Measurements from ENCODE around the gene GCN1.
"Not testable (repeated sequence)": the region's sequence is repeated elsewhere in the genome, so short reads cannot be mapped to it uniquely, and the experiment has no call there.

Gene GCN1, protein sequence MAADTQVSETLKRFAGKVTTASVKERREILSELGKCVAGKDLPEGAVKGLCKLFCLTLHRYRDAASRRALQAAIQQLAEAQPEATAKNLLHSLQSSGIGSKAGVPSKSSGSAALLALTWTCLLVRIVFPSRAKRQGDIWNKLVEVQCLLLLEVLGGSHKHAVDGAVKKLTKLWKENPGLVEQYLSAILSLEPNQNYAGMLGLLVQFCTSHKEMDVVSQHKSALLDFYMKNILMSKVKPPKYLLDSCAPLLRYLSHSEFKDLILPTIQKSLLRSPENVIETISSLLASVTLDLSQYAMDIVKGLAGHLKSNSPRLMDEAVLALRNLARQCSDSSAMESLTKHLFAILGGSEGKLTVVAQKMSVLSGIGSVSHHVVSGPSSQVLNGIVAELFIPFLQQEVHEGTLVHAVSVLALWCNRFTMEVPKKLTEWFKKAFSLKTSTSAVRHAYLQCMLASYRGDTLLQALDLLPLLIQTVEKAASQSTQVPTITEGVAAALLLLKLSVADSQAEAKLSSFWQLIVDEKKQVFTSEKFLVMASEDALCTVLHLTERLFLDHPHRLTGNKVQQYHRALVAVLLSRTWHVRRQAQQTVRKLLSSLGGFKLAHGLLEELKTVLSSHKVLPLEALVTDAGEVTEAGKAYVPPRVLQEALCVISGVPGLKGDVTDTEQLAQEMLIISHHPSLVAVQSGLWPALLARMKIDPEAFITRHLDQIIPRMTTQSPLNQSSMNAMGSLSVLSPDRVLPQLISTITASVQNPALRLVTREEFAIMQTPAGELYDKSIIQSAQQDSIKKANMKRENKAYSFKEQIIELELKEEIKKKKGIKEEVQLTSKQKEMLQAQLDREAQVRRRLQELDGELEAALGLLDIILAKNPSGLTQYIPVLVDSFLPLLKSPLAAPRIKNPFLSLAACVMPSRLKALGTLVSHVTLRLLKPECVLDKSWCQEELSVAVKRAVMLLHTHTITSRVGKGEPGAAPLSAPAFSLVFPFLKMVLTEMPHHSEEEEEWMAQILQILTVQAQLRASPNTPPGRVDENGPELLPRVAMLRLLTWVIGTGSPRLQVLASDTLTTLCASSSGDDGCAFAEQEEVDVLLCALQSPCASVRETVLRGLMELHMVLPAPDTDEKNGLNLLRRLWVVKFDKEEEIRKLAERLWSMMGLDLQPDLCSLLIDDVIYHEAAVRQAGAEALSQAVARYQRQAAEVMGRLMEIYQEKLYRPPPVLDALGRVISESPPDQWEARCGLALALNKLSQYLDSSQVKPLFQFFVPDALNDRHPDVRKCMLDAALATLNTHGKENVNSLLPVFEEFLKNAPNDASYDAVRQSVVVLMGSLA (N-terminal part only)

DNA sequence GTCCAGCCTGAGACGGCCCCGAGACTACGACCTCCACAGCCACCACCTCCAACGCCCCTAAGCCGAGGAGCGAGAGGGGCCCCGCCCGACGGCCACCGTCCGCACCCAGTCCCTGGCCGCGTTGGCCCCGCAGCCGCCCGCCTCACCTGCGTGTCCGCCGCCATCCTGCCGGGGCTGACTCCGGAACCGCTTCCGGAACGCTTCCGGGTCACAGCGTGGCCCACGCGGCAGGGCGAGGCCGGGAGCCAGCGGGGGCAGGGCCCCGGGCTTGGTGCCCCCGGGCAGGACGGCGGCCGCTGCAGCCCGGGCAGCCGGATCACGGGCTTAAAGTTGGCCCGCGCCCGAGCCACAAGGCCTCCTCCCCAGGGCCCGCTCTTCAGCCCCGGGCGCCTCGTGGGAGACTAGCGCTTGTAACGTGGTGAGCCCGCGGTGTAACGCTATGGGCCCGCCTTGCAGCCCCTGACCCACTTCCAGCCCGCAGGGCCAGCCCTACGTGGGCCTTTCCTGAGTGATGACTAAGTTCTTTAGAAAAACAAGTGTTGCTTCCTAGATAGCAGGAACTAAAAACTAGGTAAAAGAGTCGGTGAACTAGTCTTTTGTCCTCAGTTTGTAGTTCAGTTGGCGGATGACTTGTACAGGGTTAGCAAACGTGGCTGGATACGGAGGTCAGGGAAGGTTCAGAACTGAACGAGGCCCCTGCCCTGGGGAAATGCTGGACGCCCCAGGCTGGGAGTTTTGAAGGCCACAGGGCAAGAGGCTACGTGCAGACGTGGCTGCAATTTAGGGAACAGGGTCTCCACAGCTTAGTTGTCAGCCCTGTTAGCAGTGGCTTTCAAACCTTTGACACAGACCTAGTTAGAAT is at the start of gene GCN1:
Gene GCN1 (minus strand): TSS at position 182 of the 862 bp plus-strand sequence. CDS start 18 bp downstream, at position 164.
- DNase-seq (ENCODE audit: low read depth, low spot score): peak; percentile 90

DNA sequence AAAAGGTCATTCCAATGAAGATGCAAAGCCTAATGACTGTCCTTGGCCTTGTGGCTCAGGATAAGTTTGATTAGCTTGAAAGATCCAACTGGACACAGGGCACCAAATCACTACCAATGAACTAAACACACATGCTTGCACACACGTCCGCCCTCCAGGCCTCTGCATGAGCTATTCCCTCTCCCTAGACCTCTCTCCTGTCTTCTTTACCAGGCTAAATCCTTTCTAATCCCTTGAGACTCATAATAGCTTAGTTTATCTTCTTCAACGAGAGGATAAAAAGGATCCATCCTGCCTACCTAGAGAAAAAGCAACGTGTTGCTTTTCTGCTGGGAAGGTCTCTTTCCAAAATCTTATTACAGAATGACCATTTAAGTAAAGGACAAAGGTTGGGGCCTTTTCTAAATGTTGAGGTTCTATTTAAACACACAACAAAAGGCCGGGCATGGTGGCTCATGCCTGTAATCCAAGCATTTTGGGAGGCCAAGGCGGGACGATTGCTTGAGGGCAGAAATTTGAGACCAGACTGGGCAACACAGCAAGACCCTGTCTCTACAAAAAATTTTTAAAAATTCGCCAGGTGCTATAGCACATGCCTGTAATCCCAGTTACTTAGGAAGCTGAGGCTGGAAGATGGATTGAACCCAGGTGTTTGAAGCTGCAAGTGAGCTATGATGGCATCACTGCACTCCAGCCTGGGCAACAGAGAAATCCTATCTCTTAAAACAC is 48.6 kb upstream of the GCN1 start:
- no peak for DNase-seq (ENCODE audit: low read depth, low spot score)

DNA sequence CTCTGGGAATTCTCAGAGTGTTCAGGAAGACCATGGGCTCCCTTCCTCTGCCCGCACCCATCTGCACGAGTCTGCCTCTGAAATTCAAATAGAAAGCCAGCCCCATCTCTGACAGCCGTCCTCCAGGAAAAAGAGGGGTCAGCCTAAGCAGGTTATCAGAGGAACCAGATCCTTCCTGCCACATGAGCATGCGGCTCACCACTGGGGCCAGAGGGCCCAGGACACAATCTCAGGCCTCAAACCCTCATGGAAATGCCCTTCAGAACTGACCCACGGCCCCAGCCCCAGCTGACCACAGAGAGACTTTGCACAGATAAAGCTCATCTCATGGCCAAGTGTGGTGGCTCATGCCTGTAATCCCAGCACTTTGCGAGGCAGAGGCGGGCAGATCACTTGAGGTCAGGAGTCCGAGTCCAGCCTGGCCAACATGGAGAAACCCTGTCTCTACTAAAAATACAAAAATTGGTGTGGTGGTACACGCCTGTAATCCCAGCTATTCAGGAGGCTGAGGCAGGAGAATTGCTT is 47.8 kb upstream of the GCN1 start:
- DNase-seq (ENCODE audit: low read depth, low spot score): no peak

DNA sequence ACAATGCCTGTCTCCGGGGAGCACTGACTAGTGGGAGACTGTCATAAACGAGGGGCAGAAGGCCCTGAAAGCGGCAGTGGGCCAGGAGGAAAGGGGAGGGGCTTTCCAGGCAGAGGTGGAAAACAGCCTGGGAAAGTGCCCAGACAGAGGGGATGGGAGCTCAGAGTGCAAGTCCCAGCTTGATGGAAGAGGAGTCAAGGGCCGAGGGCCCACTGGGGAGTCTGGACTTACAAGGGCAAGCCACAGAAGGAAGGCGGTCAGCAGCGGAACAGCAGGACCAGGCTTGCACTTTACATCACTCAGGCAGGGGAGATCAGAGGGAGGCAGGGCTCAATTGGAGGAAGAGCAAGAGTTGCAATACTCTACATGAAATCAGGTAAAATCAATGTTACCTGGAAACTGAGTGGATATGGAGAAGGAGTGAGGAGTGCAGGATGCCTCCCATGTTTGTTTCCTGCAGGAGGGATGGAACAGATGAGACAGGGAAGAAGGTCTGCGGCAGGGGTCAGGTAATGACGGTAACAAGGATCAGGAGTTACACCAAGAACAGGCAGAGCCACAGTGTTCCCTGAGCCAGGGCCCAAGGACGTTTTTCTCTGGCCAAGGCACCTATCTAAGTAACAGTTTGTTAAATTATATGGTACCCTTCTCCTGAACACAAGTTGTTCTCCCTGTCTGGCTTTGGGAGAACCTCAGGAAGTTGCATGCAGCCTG is 47.2 kb upstream of the GCN1 start:
- no peak for DNase-seq (ENCODE audit: low read depth, low spot score)

DNA sequence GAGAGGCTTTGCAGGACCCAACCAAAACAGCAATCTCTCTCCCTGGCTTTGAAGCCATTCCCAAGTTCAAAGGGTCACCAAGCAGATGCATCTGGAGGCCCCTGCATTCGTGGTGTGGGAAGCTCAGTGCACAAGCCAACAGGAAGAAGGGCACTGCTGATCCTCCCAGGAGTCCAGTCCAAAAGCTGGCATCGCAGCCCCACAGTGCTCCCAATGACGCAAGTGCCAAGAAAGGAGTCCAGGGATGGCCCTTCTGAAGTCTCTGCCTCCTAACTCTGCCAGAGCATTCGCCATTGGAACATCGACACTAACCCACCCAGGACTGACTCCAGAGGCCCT is 45.9 kb upstream of the GCN1 start:
- DNase-seq (ENCODE audit: low read depth, low spot score): no peak

DNA sequence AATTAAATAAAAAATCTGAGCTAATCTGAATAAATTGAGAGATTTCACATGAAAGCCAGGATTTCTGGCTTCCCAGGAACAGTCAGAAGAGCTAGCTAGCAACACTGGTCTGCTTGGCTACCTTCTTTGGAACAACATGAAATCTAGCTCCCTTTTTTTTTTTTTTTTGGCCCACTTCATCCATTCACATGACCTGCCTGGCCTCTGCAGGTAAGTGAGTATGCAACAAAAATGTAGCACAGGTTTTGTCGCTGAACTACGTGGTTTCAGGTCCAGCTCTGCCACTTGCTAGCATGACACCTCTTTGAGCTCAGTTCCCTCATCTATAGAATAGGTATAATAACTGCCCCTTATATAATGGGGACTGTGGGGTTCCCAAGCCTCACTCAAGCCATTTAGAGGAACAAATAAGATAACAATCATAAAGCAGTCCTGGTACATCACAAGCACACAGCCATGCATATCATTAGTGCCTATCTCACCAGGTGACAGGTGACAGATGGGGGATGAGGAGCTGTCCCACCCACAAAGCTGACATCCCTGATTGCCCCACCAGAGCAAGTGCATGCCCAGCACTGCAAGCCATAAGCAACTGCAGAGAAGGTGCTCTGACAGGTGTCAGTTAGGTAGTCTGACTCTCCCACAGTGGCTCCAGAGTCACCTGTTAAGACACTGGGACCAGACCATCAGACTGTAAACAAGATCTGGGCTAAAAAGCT is 45.4 kb upstream of the GCN1 start:
- DNase-seq (ENCODE audit: low read depth, low spot score): no peak

DNA sequence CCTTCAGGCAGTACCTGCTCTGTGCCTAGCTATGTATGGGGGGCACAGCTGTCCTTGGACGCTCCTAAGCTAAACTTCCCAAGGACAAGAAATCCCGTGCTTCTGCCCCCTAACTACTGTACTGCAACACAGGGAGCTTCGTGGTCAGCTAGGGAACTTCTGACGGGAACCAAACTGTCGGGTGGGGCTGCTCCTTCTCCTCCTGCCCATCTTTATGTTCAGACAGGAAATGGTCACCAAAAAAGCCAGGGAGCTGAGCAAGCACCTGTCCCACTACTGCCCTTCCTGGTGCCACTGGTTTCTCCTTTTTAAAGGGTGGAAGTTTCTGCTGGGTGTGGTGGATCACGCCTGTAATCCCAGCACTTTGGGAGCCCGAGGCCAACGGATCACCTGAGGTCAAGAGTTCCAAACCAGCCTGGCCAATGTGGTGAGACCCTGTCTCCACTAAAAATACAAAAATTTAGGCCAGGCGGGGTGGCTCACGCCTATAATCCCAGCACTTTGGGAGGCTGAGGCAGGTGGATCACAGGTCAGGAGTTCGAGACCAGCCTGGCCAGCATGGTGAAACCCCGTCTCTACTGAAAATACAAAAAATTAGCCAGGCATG is 44.4 kb upstream of the GCN1 start:
- DNase-seq (ENCODE audit: low read depth, low spot score): no peak

DNA sequence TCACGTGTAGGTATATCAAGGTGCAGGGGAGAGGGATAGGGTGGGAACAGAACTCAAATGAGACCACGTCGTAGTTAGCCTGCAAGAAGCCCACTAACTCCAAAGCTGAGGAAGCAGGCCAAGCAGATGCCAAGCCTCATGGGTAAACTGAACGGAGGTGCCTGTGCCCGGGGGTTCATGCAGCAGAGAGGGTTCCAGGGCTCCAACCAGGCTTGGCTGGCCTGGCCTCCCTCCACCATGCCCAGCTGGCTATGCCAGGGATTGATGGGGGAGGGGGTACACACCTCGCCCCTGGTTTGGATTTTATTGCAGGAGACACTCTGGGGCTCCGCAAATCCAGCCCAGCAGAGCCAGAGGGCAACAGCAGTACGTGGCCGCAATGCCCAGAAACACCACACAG is 43.7 kb upstream of the GCN1 start:
- no peak for DNase-seq (ENCODE audit: low read depth, low spot score)

DNA sequence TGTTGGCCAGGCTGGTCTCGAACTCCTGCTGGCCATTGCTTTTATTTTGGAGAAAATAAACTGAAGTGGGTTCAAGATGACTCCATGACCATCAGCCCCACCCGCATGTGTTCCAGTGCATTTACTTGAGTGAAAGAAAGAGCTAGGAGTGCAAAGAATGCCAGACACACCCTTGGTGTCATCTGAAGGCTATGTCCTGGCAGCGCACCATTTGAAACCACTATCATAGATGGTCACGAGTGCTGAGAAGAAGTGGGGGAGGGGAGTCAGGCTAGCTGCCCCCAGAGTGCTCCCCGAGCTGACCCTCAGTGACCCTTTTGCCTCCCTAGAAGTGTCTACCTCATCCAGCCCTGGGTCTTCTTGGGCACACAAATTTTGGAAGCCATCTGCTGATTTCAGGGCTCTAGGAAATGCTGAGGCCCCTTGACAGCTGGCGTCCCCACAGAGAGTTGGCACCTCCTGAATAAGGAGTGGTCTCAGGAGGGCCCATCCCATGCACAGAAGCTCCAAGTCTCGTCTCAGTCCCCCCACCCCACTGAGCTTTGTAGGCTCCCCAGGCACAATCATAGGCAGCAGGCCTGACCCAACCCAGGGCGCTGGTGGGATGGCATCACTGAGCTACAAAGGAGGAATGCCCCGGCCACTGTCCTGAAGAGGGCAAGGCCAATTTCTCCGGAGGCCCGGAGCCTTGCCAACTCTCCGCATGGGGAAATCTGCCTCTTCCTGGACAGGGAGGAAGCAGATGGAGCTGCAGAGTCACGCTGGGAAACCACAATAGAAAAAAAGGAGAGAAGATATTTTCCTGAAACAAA is 43.1 kb upstream of the GCN1 start:
- DNase-seq (ENCODE audit: low read depth, low spot score): no peak

DNA sequence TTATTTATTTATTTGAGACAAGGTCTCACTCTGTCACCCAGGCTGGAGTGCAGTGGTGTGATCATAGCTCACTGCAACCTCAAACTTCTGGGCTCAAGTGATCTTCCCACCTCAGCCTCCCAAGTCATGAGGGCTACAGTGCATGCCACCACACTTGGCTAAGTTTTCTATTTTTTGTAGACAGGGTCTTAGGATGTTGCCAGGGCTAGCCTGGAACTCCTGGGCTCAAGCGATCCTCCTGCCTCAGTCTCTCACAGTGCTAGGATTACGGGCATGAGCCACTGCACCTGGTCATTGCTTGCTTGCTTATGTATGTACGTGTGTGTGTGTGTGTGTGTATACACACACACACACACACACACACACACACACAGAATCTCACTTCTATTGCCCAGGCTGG is 42.3 kb upstream of the GCN1 start:
- not testable (repeated sequence) for DNase-seq (ENCODE audit: low read depth, low spot score)

DNA sequence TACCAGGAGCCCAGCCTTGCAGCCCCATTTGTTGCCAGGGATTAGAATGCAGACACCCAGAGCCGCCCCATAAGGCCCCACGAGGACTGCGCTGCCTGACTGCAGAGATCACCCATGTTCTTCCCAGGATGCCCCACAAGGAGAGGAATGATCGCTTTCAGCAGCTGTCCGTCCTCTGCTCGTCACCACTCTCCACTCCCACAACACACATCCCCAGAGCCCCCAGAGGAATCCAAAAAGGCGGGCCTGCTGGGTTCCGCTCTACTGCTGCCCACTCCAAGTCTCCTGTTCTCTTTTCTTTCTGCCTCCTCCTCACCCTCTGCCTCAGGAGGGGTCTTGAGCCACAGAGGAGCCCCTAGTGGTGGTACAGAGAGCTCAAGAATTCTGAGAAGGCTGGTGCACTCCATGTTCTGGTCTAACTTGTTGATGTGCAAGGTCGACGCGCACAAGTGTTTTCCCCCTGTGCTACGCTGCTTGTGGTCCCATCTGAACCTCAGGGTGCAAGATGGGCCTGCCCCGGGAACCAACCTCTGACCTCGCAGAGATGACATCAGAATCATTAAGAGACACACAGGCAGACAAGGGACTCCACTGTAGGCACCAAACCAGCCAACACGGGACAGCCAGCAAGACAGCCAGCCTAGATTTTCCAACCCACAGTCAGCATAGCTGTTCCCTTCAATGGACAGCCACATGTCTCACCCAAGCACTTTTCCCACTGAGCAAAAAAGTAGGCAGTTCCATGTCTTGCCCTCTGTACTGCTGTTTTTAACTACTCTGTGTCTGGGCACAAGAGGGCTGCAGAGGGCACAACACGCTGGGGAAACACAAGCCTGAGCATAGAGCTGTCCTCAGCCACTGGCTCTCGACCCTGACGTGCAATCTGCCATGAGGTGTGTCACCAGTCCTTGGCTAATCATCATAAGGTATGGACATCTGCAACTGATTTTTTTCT is 41.1 kb upstream of the GCN1 start:
- DNase-seq (ENCODE audit: low read depth, low spot score): peak; percentile 71

DNA sequence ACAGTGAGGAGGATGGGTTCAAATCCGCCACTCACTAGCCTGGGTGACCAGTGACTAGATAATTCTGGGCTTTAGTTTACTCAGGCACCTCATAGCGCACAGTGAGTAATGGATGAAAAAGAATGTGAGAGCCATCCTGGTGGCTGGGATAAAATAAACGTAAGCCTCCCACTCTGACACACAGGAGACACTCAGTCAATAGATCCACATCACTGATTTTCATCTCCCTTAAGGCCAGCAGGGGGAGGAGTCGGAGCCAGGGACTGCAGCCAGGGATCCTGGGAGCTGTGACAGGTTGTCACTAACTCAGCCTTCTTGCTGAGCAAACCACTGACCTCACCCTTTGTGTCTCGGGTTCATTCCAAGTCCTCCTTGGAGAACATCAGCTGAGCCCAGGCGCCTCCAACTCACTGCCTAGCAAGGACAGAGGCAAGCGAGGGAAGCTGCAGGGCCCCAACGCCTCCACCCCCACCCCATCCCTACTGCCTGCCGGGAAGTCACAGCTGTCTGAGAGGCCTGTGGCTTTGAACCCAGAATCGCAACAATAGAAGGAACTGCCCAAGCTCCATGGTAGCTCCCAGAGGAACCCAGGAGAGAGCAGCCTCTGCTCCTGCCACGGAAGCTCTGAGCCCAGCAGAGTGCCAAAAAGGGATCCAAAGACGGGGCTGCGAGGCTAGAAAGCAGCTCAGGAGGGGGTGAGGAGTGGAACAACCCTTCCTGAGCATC is 40.3 kb upstream of the GCN1 start:
- DNase-seq (ENCODE audit: low read depth, low spot score): peak; percentile 87

DNA sequence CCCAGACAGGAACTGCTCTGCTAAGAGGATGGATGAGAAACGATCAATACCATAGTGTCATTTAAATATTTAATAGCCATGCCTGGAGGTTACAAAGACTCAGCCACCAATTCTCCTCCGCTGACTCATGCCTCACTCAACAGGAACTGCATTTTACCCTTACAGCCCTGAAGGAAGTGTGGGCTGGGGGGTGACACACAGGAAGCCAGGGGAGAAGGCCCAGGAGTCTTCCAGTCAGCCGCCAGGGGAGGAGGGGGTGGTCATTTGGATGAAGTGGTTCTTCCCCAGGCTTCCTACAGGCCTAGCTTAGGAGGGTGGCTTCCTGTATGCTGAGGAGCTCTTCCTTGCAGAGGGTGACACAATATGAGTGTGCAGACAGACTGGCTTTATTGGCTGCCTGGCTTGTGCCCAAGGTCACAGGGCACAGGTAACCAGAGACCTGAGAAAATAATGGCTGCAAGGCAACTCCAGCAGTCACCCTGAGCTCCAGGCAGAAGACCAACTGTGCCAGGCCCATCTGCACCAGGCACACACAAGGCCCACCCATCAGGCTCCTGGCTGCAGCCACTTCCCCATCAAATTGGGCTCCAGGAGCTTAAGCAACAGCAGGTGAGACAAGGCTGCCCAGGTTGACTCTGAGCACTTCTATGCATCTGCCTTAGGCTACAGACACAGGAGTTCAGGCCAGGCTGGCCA is 36.9 kb upstream of the GCN1 start:
- DNase-seq (ENCODE audit: low read depth, low spot score): peak; percentile 93

DNA sequence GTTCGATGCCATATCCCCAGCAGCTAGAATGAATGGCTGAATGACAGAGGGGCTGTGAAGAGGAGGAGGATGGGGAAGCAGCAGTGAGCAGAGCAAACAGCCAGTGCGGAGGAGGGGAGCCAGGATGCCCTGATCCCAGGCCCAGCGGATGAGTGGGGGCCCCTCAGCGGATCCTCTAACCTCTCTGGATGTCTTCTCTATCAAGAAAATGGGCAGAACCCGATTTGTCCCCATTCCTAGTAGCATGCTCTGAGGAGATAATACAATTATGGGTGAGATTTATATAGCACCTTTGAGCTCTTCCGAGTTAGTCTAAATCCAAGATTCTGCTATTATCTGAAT is 36.4 kb upstream of the GCN1 start:
- no peak for DNase-seq (ENCODE audit: low read depth, low spot score)

DNA sequence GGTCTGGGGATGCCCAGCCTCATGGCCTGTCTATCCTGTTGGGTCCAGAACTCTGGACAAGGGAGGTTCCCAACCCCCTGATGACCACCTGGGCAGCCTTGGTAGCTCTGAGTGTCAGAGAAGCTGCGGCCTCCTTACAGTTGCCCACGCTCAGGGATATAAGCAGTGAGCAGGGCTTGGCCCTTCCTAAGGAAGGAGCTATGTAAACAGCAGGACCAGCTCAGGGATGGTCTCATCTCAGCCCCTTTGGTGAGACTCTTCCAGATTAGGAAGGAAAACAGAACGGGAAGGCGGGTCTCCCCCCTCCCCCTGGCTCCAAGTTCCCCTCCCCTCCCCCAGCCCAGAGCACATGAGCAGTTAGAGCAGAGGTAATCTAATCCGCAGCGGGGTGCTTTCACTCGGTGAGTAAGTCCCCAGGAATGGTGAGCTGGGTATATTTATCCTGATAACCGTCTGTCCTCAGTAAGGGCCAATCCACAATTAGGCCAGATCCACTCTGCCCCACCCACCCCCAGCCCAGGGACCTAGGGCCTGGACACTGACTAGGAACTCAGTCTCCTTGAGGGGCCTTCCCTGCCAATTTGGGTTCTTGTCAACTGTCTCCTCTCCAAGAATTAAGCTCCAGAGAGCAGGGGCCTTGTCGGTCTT is 35.9 kb upstream of the GCN1 start:
- peak; percentile 95 for DNase-seq (ENCODE audit: low read depth, low spot score)

Data from ELF-1 (cell line).